ENCODE results near the gene SH3PXD2A. TPM values are rescaled to one million over a fixed set of nuclear protein-coding genes. Genes with fewer than 3 reads are reported as not detected.

Gene SH3PXD2A
- total RNA-seq, 1 experiment from 2014 or later, result 4.5 TPM

- Mint-ChIP-seq H3K4me3 (peak overlapping the region in 1 of 2 experiments; percentile 45; a peak in 2 of 5 replicates), H3K27me3 (ENCODE audit: low read depth) (peaks cover 9% of the 10 kb centered on the region), H3K4me1 (peaks cover 38 to 48% of the 10 kb centered on the region in 2 experiments), H3K36me3 (ENCODE audit: insufficient read depth in 1 of 3, low read depth in 3 of 3) (no peaks in the 10 kb centered on the region), H3K9me3 (no peaks in the 10 kb centered on the region), H3K27ac (no peak overlapping the region; a peak in 1 of 7 replicates)
- Histone ChIP-seq H2BK5ac (ENCODE audit: insufficient read length, low read length) (no peak overlapping the region), H3K27me3 (ENCODE audit: insufficient read depth, low read length) (no peaks in the 10 kb centered on the region), H3K23me2 (ENCODE audit: insufficient read length, low read depth, low read length, poor library complexity, severe bottlenecking) (no peaks in the 10 kb centered on the region), H3K4me2 (ENCODE audit: insufficient read depth, insufficient read length, low read length) (no peak overlapping the region), H4K8ac (replicated peaks; ENCODE audit: insufficient read length, low read depth, low read length) (no peak overlapping the region), H4K5ac (ENCODE audit: insufficient read length, low read depth, low read length) (no peak overlapping the region), H3K9me3 (ENCODE audit: control insufficient read depth, low read depth, low read length) (no peaks in the 10 kb centered on the region), H3K79me1 (ENCODE audit: insufficient read depth, low read depth, low read length, poor library complexity, severe bottlenecking) (no peaks in the 10 kb centered on the region), H2AK5ac (ENCODE audit: insufficient read length, low read length) (no peak overlapping the region), H2BK15ac (ENCODE audit: low read depth, low read length) (no peak overlapping the region), H3K4me1 (ENCODE audit: insufficient read depth, low read length) (peaks cover 14% of the 10 kb centered on the region; the same call in 1 of the 2 replicates), H2BK120ac (ENCODE audit: low read depth, low read length, poor library complexity, severe bottlenecking) (no peak overlapping the region), H2AFZ (ENCODE audit: low read length) (no peak overlapping the region), H3T11ph (ENCODE audit: low read length) (no peak overlapping the region), H4K20me1 (ENCODE audit: control insufficient read depth, insufficient read depth, insufficient read length) (no peaks in the 10 kb centered on the region), H3K4ac (ENCODE audit: low read depth, low read length) (no peak overlapping the region), H3K9ac (ENCODE audit: extremely low read depth, insufficient read length, low read length) (no peak overlapping the region), H2BK12ac (ENCODE audit: insufficient read length, low read depth, low read length) (no peak overlapping the region), H3K18ac (ENCODE audit: insufficient read length, low read depth, low read length) (no peak overlapping the region), H3K23ac (ENCODE audit: insufficient read length, low read depth, low read length) (no peak overlapping the region), H2BK20ac (ENCODE audit: low read depth, low read length, poor library complexity, severe bottlenecking) (no peak overlapping the region), H4K91ac (ENCODE audit: insufficient read length, low read depth, low read length) (no peak overlapping the region), H3K27ac (ENCODE audit: insufficient read length, low read depth, low read length) (no peak overlapping the region), H3K56ac (ENCODE audit: insufficient read length, low read depth, low read length) (no peak overlapping the region), H3K79me2 (ENCODE audit: insufficient read depth, low read length) (no peaks in the 10 kb centered on the region), H3K14ac (ENCODE audit: insufficient read depth, low read length) (no peak overlapping the region)
- TF ChIP-seq, protein P1, sequence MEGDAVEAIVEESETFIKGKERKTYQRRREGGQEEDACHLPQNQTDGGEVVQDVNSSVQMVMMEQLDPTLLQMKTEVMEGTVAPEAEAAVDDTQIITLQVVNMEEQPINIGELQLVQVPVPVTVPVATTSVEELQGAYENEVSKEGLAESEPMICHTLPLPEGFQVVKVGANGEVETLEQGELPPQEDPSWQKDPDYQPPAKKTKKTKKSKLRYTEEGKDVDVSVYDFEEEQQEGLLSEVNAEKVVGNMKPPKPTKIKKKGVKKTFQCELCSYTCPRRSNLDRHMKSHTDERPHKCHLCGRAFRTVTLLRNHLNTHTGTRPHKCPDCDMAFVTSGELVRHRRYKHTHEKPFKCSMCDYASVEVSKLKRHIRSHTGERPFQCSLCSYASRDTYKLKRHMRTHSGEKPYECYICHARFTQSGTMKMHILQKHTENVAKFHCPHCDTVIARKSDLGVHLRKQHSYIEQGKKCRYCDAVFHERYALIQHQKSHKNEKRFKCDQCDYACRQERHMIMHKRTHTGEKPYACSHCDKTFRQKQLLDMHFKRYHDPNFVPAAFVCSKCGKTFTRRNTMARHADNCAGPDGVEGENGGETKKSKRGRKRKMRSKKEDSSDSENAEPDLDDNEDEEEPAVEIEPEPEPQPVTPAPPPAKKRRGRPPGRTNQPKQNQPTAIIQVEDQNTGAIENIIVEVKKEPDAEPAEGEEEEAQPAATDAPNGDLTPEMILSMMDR (conservative IDR thresholded peaks at IDR 0.05), result no peak
- no peak for DNase-seq
- WGBS (ENCODE audit: extremely low coverage, insufficient read length, low lambda C conversion rate), result no CpG with 5 or more reads among the region's 4 CpGs
These were observed 14.7 kb downstream of the SH3PXD2A start for GRCh38 chr10:103840740-103841070.

All from H9 (cell line).